ENCODE measurements around the gene PAQR9.

Gene PAQR9

GRCh38 chr3:142982038-142982773 lies 18.7 kb upstream of the PAQR9 start:
- no peak for DNase-seq (ENCODE audit: low read depth in 2 of 2)

- no peak for DNase-seq (ENCODE audit: low read depth in 2 of 2)
These were observed 17.6 kb upstream of the PAQR9 start for GRCh38 chr3:142981108-142981507.

GRCh38 chr3:142977399-142977728 lies 13.9 kb upstream of the PAQR9 start:
- no peak for DNase-seq (ENCODE audit: low read depth in 2 of 2)

GRCh38 chr3:142976621-142977398 lies 13.3 kb upstream of the PAQR9 start:
- no peak for DNase-seq (ENCODE audit: low read depth in 2 of 2)

- DNase-seq (ENCODE audit: low read depth in 2 of 2) = no peak
These were observed 12.0 kb upstream of the PAQR9 start for GRCh38 chr3:142975316-142975995.

GRCh38 chr3:142973217-142974009 lies 9.9 kb upstream of the PAQR9 start:
- no peak for DNase-seq (ENCODE audit: low read depth in 2 of 2)

- DNase-seq (ENCODE audit: low read depth in 2 of 2) = no peak
These were observed 8.7 kb upstream of the PAQR9 start for GRCh38 chr3:142972092-142972753.

GRCh38 chr3:142971431-142971830 lies 8.0 kb upstream of the PAQR9 start:
- no peak for DNase-seq (ENCODE audit: low read depth in 2 of 2)

- DNase-seq (ENCODE audit: low read depth in 2 of 2) = no peak
These were observed 5.0 kb upstream of the PAQR9 start for GRCh38 chr3:142968319-142969025.

GRCh38 chr3:142966808-142967207 lies 3.3 kb upstream of the PAQR9 start:
- no peak for DNase-seq (ENCODE audit: low read depth in 2 of 2)

GRCh38 chr3:142965581-142965980 lies 2.1 kb upstream of the PAQR9 start:
- no peak for DNase-seq (ENCODE audit: low read depth in 2 of 2)

GRCh38 chr3:142963234-142963515 lies 299 bp downstream of the PAQR9 start:
- no peak for DNase-seq (ENCODE audit: low read depth in 2 of 2)

GRCh38 chr3:142962520-142963233 lies 797 bp downstream of the PAQR9 start:
- DNase-seq (ENCODE audit: low read depth in 2 of 2) = no peak

GRCh38 chr3:142962175-142962519 lies 1.3 kb downstream of the PAQR9 start:
- DNase-seq (ENCODE audit: low read depth in 2 of 2) = no peak

- DNase-seq (ENCODE audit: low read depth in 2 of 2) = no peak
These were observed 1.9 kb downstream of the PAQR9 start for GRCh38 chr3:142961539-142961938.

GRCh38 chr3:142960322-142960850 lies 3.1 kb downstream of the PAQR9 start:
- no peak for DNase-seq (ENCODE audit: low read depth in 2 of 2)

- DNase-seq (ENCODE audit: low read depth in 2 of 2) = no peak
These were observed 4.8 kb downstream of the PAQR9 start for GRCh38 chr3:142958707-142959106.

- DNase-seq (ENCODE audit: low read depth in 2 of 2) = no peak
These were observed 10.0 kb downstream of the PAQR9 start for GRCh38 chr3:142953443-142953842.

GRCh38 chr3:142952272-142953193 lies 10.9 kb downstream of the PAQR9 start:
- DNase-seq (ENCODE audit: low read depth in 2 of 2) = no peak

All from stimulated activated CD4-positive, alpha-beta T cell treated with anti-CD3 and anti-CD28 coated beads, Interleukin-1b, Interleukin-23, amount 100 ng/mL, for 1 hour (primary cell).